ENCODE data around the gene REV3L.

DNA sequence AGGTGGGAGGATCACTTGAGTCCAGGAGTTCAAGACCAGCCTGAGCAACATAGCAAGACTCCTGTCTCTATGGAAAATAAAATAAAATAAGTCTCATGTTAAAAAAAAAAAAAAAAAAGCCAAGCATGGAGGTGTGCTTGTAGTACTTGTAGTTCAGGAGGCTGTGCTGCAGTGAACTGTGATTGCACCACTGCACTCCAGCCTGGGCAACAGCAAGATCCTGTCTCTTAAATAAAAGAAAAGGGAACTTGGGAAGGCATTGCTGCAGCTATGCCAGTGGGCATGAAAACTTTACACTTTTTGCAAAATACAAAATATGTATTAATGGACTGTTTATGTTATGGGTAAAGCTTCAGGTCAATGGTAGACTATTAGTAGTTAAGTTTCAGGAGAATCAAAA, 37.5 kb upstream of the REV3L start:
- TF ChIP-seq CTCF (IDR thresholded peaks at IDR 0.05; ENCODE audit: insufficient read depth, low read depth, low read length) (no peak), EZH2 (IDR thresholded peaks at IDR 0.05; ENCODE audit: insufficient read depth, low read length) (no peak)
